Caki2 (cell line): ENCODE results near the gene GTPBP6. TPM values are rescaled to one million over a fixed set of nuclear protein-coding genes. Genes with fewer than 3 reads are reported as not detected.
"Not testable (repeated sequence)": the region's sequence is repeated elsewhere in the genome, so short reads cannot be mapped to it uniquely, and the experiment has no call there.

ENCODE experiments used
- DNase-seq: peaks from one replicate; pipeline ENCODE4 v3.0.0-alpha.2; 2015; ENCODE audit warnings: low read depth
- in situ Hi-C: cut with HindIII; loops from 2 replicates; pipeline ENCODE4 v1.10.0; 2016; ENCODE audit warnings: low sequenced_read_pairs, low pct_unique_long_range_greater_than_20kb, mixed read lengths
- total RNA-seq: library from RNA; depleted of rRNA; stranded (reverse); fragments of >200 nt; shearing (Covaris generic); gene quantifications from 2 replicates; pipeline ENCODE4 v1.2.3, GENCODE V29; 2014; ENCODE audit warnings: low replicate concordance

Gene GTPBP6
- total RNA-seq, 1 experiment from 2014 or later = 32.1 TPM

DNA sequence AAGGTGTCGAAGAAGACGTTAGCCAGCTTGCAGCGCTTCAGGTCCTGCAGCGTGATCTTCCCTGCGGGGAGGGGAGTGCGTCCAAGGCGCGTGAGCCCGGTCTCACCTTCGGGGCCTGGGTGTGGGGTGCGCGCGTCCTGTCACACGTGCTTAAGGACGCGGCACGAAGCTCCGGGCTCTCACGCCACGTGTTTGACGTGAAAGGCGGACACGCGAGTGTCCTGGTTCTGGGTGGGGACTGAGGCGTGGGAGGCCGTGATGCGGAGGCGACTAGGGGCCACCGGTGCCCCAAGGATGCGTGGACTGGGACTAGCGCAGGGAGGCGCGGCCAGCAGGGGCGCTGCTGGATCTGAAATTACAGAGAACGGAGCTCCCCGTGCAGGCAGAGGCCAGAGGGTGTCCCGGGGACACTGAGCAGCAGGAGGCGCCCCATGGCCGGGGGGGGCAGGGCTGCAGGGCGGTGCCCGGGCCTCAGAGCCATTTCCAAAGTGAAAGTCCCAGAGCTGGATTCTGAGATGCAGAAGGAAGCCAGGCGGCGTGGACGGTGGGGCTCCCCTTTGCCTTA is 20.3 kb upstream of the GTPBP6 start:
- DNase-seq = no peak
- in situ Hi-C loops = no loop called here

DNA sequence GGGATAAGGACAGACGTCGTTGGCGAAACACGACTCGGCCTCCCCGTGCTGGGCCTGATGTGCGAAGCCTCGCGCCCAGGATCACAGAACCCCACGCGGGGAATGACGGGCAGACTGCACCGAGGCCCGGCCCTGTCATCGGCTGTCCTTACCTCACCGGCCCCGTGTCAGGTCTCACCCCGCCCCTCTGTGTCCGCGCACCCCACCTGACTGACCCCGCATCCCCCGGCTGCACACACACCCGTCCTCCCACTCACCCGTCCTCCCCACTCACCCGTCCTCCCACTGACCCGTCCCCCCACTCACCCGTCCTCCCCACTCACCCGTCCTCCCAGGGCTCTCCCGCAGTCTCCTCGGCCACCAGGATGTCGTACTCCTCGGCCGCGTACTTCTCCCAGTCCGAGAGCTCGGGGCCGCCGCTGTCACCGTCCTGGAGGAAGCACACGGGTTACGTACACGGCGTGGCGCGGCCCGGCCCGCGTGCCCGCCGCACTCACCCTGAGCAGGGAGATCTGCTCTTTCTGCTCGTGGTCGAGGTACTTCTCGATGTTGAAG is 19.8 kb upstream of the GTPBP6 start:
- in situ Hi-C loops = no loop called here
- DNase-seq = no peak

DNA sequence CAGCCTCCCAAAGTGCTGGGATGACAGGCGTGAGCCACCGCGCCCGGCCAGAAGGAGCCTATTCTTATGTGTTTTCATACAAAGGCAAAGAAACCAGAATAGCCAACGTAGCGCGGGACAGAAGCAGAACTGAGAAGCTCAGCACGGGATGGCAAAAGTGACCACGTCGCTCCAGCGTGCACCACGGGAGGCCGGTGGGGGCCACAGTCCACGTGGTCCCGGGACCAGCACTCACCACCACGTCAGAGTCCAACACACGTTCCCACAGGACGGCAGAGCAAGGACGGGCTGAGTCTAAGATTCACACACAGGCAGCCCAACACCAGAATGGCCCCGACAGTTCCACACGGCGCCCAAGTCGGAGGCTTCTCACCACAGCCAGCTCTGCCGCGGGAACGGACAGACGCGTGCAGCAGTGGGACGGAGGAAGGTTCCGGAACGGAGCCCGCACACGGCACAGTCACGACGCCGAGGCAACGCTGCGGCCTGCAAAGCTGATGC is 18.8 kb upstream of the GTPBP6 start:
- DNase-seq = no peak
- in situ Hi-C loops = no loop called here

DNA sequence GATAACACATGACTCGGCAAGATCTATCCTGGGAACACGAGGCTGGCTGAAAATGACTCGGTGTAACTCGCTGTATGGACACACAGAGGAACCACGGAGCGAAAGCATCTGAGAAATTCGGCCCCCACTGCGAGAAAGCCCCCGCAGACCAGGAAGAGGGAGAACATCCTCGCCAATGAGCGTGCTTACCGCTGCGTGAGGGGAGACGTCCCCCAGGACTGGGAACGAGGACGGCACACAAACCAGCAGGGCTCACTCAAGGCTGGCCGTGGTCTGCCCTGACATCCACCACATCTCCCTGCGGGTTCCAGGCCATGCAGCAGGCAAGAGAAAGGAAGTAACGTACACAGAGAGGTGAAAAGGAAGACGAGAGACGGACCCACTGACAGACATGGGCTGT is 17.6 kb upstream of the GTPBP6 start:
- no peak for DNase-seq
- in situ Hi-C loops = no loop called here

DNA sequence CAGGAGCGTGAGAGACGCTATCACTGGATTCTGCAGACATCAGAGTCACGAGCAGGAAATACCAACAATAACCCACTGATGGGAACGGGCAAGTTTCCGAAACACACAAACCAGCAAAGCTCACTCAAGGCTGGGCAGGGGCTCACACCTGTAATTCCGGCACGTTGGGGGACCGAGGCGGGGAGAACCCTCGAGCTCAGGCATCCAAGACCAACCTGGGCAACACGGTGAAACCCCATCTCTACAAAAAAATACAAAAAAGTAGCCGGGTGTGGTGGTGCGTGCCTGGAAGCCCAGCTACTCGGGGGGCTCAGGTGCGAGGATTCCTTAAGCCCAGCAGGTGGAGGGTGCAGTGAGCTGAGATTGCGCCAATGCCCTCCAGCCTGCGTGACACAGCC is 17.2 kb upstream of the GTPBP6 start:
- in situ Hi-C loops = no loop called here
- no peak for DNase-seq

DNA sequence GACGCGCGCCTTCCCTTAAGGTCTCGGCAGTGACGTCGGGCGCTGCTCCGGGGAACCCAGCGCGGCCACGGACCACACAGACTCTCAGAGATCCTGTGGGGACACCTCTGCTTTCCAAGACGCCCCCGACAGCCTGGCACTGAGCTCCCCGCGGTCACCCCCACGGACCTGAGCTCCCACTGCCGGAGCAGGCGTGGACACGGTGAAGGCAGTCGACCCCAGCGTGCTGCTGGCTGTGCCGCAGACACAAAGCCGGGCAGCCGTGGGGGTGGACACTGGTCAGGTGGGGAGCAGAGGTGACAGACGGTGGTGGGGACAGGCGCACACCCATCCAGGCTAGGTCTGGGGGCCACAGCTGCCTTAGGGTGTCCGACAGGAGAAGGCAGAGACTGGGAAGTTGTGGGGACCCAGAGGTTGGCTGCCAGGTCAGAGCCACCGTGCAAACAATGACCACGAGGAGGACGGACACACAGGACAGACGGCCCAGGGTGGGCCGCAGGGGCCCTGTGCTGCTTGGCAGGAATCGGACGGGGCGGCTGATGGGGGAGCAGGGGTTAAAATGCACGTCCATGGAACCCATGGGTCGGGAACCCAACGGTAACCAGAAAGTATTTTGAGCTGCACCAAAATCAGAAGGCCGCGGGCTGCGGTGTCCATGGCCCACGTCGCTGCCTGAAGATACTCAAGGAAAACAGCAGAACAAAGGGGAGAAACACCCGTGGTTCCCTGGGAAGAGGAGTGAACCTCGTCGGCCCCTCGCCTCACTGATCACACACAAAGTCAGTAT is 16.6 kb upstream of the GTPBP6 start:
- DNase-seq = no peak
- in situ Hi-C loops = no loop called here

DNA sequence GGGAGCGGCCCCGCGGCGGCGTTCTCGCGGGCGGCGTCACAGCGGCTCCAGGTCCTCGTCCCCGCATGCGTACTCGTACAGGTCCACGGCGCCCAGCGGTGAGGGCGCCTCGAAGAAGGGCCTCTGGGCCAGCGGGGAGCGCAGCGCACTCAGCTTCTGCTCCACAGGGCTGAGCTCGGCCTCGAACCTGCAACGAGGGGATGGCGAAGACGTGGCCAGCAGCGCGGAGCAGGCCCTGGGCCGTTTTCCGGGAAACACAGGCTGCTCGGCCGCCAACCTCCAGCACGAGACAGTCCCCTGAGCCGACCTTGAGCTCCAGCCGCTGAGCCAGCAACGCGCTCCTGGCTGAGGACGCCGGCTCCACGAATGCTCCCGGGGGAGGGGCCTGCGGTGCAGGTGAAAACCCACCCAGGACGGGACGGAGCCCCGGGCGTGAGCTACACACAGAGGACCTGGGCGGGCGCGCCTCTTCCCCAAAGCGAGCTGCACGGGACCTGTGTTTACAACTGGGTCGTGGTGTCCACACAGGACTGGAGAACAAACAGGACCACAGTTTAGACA is 15.8 kb upstream of the GTPBP6 start:
- DNase-seq = no peak
- in situ Hi-C loops = no loop called here

DNA sequence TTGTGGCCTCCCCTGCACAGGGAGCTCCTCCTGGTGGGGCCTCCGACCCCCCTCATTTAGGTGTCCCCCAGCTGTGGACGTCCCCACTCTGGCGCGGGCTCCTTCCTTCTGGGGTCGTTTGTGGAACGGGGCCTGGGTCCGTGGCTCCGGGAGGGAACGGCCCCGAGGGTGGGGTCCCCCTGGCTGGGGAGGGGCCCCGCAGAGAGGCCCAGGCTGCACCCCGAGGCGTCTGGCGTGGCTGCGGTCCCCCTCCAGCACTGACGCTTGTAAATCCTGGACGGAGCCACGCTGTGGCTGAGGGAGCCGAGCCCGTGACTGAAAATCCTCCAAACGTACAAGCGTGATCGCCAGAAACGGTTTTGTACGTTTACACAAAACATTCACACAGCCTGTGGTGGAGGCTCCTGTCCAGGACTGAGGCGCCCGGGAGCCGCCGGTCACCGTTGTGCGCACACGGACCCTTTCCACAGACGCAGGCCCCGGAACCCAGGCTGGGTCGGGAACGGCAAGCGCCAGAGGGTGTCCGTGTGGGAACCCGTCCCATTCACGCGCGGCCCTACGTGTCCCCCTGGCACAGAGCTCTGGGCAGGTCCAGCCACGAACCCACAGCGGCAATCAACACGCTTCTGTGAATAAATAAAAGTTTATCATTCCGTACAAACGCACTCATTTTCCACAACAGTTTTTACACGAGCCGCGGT is 15.2 kb upstream of the GTPBP6 start:
- no peak for DNase-seq
- in situ Hi-C loops = no loop called here

DNA sequence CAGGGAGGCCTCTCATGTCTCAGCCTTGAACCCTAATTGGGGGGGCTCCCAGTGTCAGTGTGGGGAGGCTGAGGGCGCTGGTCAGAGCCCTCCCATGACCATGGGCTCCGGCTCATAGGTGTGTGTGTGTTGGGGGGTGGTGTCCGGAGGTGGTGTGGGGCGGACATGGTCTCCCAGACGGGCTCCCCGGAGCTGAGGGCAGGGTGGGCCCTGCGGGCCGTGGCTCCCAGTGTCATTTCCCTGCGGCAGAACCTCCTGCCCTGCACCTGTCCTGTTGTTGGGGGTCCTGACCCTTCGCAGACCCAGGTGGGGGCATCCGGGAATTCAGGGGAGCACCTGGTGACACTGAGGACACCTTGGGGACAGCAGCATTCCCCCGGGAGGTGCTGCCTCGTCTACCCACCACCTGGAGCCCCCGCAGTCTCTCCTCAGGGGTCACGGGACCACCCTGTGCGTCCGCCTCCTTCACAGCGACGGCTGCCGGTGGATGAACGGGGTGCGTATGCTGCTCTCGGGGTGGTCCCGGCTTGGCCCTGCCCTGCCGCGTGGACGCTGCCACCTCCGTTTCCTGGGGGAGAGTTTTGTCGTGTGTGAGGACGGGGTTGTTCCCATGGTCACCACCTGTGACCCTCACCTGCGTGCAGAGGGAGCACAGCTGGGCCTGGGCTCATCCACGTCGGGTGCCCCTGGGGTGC is 14.5 kb upstream of the GTPBP6 start:
- DNase-seq = no peak
- in situ Hi-C loops = no loop called here

DNA sequence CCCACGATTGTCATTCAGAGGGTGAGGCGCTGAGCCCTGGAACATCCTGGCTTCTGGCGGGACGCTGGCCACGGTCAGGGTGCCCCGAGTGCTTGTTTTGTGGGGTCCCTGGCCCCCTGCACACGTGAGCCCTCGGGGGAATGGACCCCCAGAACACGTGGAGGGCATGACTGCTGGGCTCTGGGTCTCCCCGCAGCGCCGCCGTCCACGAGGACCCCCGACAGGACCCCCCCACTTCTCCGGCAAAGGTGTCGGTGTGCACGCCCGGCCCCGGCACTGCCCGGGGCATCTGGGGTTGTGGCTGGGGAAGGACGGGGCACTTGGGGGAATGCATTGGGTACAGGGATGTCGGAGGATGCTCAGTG is 13.9 kb upstream of the GTPBP6 start:
- in situ Hi-C loops = no loop called here
- DNase-seq = no peak

DNA sequence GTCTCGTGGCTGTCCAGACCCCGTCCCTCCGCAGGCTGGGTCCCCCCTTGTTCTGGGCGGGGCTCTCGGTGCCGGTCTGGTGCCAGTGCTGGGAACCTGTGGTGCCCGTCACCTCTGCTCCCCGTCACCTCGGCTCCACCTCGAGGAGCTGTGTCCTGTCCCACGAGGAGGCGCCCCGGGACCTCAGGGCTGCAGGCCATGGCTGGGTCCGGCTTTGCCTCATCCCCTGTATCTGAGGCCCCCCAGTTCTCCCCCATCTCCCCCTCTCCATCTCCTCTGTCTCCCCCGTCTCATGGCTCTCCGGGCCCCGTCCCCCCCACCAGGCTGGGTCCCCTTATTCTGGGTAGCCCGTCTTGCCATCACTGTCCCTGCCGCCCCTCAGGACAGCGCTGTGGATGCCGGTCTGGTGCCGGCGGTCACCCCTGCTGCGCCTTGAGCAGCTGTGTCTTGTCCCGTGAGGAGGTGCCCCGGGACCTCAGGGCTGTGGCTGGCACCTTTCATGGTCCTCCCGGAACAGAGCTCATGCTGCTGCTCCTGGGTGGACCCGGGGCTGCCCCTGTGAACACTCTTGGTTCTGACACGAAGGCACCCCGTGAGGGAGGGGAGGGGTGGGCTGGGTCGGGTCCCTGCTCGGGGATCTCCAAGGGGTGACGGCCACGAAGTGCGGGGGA is 13.4 kb upstream of the GTPBP6 start:
- in situ Hi-C loops = no loop called here
- no peak for DNase-seq

DNA sequence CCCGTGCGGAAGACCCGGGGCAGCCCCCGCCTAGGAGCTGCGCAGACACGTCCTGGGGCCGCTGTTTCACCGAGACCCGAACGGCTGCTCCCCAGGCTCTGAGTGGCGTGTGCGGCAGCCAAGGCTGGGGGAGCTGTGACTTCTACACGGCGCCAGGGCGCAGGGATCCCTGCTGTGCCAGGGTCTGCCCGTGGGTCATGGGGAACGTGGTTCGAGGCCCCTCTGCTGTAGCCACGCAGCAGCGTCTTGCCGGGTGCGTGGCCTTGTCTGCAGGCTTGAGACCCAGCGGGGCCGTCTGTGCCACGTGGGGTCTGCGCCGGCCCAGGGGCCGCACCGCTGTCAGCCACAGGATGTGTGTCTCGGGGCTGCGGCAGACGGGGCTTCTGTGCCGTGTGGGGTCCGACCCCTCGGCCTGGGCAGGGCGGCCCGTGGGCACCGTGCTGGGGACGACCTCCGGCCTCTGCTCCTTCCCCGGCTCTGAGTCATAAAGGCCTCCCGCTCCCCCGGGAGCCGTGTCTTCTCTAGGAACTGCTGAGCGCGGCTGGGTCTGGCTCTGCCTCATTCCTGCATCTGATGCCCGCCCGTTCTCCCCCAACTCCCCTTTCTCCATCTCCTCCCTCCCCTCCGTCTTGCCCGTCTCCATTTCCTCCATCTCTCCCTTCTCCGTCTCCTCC is 12.7 kb upstream of the GTPBP6 start:
- DNase-seq = no peak
- in situ Hi-C loops = no loop called here

DNA sequence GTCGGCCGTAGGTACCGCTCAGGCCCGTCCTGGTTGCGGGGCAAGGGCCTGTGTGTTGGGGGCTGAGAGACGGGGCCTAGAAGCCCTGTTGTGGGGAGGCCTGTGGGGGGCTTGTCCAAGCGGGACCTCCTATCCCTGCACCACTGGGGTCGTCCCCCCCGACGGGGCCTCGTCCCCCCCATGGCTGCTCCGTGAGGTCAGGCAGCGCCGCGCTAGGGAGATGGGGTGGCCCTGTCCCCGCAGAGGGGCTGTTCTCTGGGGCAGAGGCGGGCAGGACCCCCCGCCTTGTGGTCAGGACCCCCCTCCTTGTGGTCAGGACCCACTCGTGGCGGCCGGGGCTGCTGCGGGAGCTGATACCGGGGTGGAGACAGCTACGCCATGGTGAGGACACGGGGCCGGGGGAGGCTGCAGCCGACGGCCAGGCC is 12.1 kb upstream of the GTPBP6 start:
- DNase-seq = no peak

DNA sequence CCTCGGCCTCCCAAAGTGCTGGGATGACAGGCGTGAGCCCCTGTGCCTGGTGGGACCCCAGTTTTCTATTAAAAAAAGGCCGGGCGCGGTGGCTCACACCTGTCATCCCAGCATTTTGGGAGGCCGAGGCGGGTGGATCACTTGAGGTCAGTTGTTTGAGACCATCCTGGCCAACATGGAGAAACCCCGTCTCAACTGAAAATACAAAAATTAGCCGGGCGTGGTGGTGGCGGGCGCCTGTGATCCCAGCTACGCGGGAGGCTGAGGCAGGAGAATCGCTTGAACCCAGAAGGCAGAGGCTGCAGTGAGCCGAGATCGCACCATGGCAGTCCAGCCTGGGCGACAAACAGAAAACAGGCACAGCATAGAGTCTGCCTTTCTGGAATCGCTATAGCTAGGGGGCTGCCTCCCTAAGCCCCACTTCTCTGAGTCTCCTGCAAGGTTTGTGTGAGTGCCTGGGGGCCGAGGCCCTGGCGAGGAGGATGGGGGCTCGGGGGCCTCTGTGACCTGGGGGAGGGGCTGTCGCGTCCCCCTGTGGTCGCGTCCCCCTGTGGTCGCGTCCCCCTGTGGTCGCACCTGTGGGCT is 11.6 kb upstream of the GTPBP6 start:
- in situ Hi-C loops = not testable (repeated sequence)

More for the DNA sequence above, 12.1 kb upstream of the GTPBP6 start:
- in situ Hi-C loops = no loop called here

DNA sequence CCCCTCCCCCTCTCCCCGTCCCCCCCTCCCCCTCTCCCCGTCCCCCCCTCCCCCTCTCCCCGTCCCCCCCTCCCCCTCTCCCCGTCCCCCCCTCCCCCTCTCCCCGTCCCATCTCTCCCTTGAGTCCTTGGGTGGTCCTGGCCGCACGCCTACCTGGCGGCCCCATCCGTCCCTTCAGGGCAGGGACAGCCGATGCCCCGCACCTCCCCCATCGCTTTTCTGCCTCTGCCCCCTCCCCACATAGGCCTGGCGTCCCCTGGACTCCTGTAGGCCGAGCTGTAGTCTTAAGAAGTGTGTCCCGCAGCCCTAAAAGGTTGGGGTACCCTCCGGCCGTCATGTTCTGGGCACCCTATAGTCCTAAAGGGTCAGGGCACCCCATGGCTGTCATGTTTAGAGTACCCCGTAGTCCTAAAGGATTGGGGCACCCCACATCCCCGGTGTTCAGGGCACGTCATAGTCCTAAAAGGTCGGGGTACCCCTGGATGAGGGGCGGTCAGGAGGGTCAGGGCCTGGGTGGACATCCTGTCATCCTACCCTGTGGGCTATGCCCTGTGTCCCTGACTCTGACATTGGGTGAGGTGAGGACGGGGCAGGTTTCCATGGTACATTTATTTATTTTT is 10.8 kb upstream of the GTPBP6 start:
- DNase-seq = no peak
- in situ Hi-C loops = no loop called here

More for the DNA sequence above, 11.6 kb upstream of the GTPBP6 start:
- DNase-seq = not testable (repeated sequence)

DNA sequence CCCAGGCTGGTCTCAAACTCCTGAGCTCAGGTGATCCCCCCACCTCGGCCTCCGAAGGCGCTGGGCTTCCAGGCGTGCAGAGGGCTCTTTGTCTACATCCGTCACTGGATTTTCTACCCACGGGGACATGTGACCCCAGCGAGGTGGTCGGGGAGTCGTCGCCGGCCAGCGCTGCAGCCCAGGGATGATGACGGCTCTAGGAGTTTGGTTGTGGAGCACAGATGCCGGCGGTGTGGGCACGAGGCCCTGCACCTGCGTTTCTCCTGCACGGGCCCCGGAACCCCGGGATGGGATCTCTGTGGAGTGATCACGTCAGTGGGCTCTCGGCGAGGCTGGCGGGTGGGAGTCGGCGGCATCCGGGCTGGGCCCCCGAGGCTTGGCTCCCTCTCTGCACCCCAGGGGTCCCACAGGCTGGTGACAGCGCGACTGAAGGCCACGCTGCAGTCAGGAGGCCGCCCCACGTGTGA is 9.1 kb upstream of the GTPBP6 start:
- in situ Hi-C loops = no loop called here
- no peak for DNase-seq
